Caco-2 (cell line): Measurements from ENCODE around the gene HDX. TPM values are rescaled to one million over a fixed set of nuclear protein-coding genes. Genes with fewer than 3 reads are reported as not detected.

Experiments
- BruUV-seq: library from RNA; stranded (reverse); fragments of 400-500 nt; replicated peaks from 2 replicates; lab custom pipeline; 2021; lab: Mats Ljungman, UMichigan
- CTCF ChIA-PET: fragments of 300-600 bp; sonication (Branson Sonifier 250); formaldehyde crosslinking; loops from one replicate; lab custom pipeline; 2022; ENCODE audit warnings: antibody characterized with exemption; lab: Charles Lee
- POLR2A ChIA-PET: fragments of 300-600 bp; sonication (Branson Sonifier 250); formaldehyde crosslinking; loops from one replicate; lab custom pipeline; 2022; ENCODE audit warnings: antibody characterized with exemption; lab: Charles Lee
- DNase-seq, 2 experiments: peaks; one replicate each; pipeline versions ENCODE4 v3.0.0 to v3.0.0-alpha.2; 2020 to 2022
- H3K27me3 ChIP-seq: replicated peaks from 2 replicates; pipeline ENCODE4 v1.6.0; 2011; ENCODE audit warnings: low read length; ENCODE audit not compliant: control insufficient read depth, insufficient read depth
- H3K36me3 ChIP-seq: 2 replicates; pipeline ENCODE4 v1.5.1; 2011; ENCODE audit warnings: low read length; ENCODE audit not compliant: control insufficient read depth, insufficient read depth
- H3K4me1 ChIP-seq: fragments of 250-450 bp; sonication (Bioruptor Pico); 2 replicates; pipeline ENCODE4 v1.5.1; 2020; ENCODE audit warnings: mild to moderate bottlenecking
- H3K4me3 ChIP-seq: 2 replicates; pipeline ENCODE4 v1.5.1; 2011; ENCODE audit warnings: low read depth, mild to moderate bottlenecking, control low read depth, low read length
- H3K9me3 ChIP-seq: fragments of 250-450 bp; sonication (Bioruptor Pico); 2 replicates; pipeline ENCODE4 v1.5.1; 2020; ENCODE audit warnings: mild to moderate bottlenecking, moderate library complexity
- H3K27ac Mint-ChIP-seq: one replicate; pipeline ENCODE4 v1.8.0; 2022; ENCODE audit warnings: mixed read lengths; ENCODE audit not compliant: unreplicated experiment
- H3K27me3 Mint-ChIP-seq: one replicate; pipeline ENCODE4 v1.8.0; 2022; ENCODE audit warnings: mixed read lengths; ENCODE audit not compliant: insufficient read depth, unreplicated experiment
- H3K36me3 Mint-ChIP-seq: one replicate; pipeline ENCODE4 v1.8.0; 2022; ENCODE audit warnings: mild to moderate bottlenecking, mixed read lengths; ENCODE audit not compliant: insufficient read depth, unreplicated experiment
- H3K4me1 Mint-ChIP-seq: one replicate; pipeline ENCODE4 v1.8.0; 2022; ENCODE audit warnings: low read depth, mixed read lengths; ENCODE audit not compliant: unreplicated experiment
- H3K4me3 Mint-ChIP-seq: one replicate; pipeline ENCODE4 v1.8.0; 2022; ENCODE audit warnings: mild to moderate bottlenecking, moderate library complexity, mixed read lengths; ENCODE audit not compliant: unreplicated experiment
- H3K9me3 Mint-ChIP-seq: one replicate; pipeline ENCODE4 v1.8.0; 2022; ENCODE audit warnings: mixed read lengths; ENCODE audit not compliant: unreplicated experiment
- intact Hi-C: fragments of 100-400 bp; cut with micrococcal nuclease; formaldehyde crosslinking; loops from one replicate; pipeline ENCODE4 v1.10.0; 2022; ENCODE audit not compliant: unreplicated experiment
- total RNA-seq: library from RNA; stranded (reverse); gene quantifications from 2 replicates; pipeline ENCODE4 v1.2.3, GENCODE V29; 2022
- TF ChIP-seq, protein P1 (sequence below), 2 experiments: fragments of 200-600 bp in 1 of 2; IDR thresholded peaks; 1 replicate in 1 of 2; 2 replicates in 1 of 2; pipeline versions ENCODE4 v1.5.1 to v1.8.0; 2011 to 2022; ENCODE audit warnings: antibody characterized with exemption in 1 of 2, control low read depth in 1 of 2, inconsistent platforms in 1 of 2, low read depth in 1 of 2, low read length in 1 of 2, mild to moderate bottlenecking in 1 of 2, moderate library complexity in 1 of 2; ENCODE audit not compliant: insufficient read depth in 1 of 2, severe bottlenecking in 1 of 2, unreplicated experiment in 1 of 2

The HDX gene
- total RNA-seq, 1 experiment from 2014 or later, result 1.7 TPM

DNA sequence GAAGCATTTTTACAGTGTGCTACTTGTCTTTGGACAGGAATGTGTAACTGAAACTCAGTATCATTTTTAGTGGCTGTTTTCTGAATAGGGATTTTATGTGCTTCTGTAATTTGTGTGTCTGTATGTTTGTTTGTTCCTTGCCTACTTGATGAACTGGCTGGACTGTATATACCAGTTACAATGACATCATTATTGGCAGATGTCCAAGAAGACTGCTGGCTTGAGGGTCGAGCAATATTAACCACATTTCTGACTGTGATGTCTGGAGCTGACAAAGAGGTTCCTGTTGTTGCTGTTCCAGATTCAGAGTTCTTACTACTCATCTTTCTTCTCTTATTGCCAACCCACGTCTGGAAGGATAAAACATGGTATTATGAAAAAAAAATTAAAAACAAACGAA lies 33.0 kb downstream of the HDX start:
- no peak overlapping the region for H3K27ac Mint-ChIP-seq

DNA sequence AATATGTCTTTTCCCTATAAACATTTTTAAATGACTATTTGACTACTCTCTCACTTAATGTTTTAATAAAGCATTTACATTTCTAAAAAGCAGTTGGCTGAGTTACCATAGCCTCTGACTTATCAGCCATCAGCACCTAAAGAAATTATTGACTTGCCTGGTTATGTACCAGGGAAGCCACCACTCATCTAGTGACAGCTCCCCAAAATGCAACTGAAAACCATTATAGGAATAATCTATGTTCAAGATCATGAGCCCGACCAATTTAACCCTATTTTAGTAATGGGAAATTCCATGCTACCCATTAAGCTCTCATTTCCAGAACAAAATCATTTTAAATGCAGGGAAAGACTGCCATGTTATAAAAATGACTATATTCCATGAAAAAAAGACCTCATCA lies 34.4 kb downstream of the HDX start:
- ChIA-PET CTCF (no interaction called here), POLR2A (no interaction called here)
- H3K27me3 Mint-ChIP-seq, result no peaks in the 10 kb centered on the region
- no TSS peak for BruUV-seq
- H3K36me3 Mint-ChIP-seq, result no peaks in the 10 kb centered on the region
- H3K9me3 Mint-ChIP-seq, result no peaks in the 10 kb centered on the region
- Histone ChIP-seq H3K4me3 (no peak overlapping the region), H3K9me3 (no peaks in the 10 kb centered on the region), H3K4me1 (no peaks in the 10 kb centered on the region), H3K27me3 (no peaks in the 10 kb centered on the region), H3K36me3 (no peaks in the 10 kb centered on the region)
- intact Hi-C loops, result no loop called here
- H3K4me1 Mint-ChIP-seq, result no peaks in the 10 kb centered on the region
- no peak overlapping the region for H3K27ac Mint-ChIP-seq
- TF ChIP-seq, protein P1, sequence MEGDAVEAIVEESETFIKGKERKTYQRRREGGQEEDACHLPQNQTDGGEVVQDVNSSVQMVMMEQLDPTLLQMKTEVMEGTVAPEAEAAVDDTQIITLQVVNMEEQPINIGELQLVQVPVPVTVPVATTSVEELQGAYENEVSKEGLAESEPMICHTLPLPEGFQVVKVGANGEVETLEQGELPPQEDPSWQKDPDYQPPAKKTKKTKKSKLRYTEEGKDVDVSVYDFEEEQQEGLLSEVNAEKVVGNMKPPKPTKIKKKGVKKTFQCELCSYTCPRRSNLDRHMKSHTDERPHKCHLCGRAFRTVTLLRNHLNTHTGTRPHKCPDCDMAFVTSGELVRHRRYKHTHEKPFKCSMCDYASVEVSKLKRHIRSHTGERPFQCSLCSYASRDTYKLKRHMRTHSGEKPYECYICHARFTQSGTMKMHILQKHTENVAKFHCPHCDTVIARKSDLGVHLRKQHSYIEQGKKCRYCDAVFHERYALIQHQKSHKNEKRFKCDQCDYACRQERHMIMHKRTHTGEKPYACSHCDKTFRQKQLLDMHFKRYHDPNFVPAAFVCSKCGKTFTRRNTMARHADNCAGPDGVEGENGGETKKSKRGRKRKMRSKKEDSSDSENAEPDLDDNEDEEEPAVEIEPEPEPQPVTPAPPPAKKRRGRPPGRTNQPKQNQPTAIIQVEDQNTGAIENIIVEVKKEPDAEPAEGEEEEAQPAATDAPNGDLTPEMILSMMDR (IDR thresholded peaks at IDR 0.05; ENCODE audit: insufficient read depth in 1 of 2, low read depth in 1 of 2, low read length in 1 of 2, severe bottlenecking in 1 of 2, unreplicated experiment in 1 of 2), result no peak
- DNase-seq, result no peak
- no peak overlapping the region for H3K4me3 Mint-ChIP-seq

More for the DNA sequence above, 33.0 kb downstream of the HDX start:
- no peak overlapping the region for H3K4me3 Mint-ChIP-seq
- intact Hi-C loops, result no loop called here
- no peaks in the 10 kb centered on the region for H3K36me3 ChIP-seq
- H3K27me3 ChIP-seq, result no peaks in the 10 kb centered on the region
- H3K4me1 Mint-ChIP-seq, result no peaks in the 10 kb centered on the region
- H3K4me1 ChIP-seq, result no peaks in the 10 kb centered on the region
- H3K9me3 ChIP-seq, result no peaks in the 10 kb centered on the region
- POLR2A ChIA-PET, result no interaction called here
- TF ChIP-seq, protein P1 (IDR thresholded peaks at IDR 0.05; ENCODE audit: insufficient read depth in 1 of 2, low read depth in 1 of 2, low read length in 1 of 2, severe bottlenecking in 1 of 2, unreplicated experiment in 1 of 2), result no peak
- H3K27me3 Mint-ChIP-seq, result no peaks in the 10 kb centered on the region
- no peaks in the 10 kb centered on the region for H3K36me3 Mint-ChIP-seq
- no TSS peak for BruUV-seq
- H3K9me3 Mint-ChIP-seq, result no peaks in the 10 kb centered on the region
- CTCF ChIA-PET, result no interaction called here
- DNase-seq, result no peak
- no peak overlapping the region for H3K4me3 ChIP-seq

GRCh38 chrX:84453351-84454246 lies 48.7 kb downstream of the HDX start:
- no peaks in the 10 kb centered on the region for H3K27me3 ChIP-seq
- no peaks in the 10 kb centered on the region for H3K9me3 ChIP-seq
- H3K9me3 Mint-ChIP-seq, result no peaks in the 10 kb centered on the region
- no peaks in the 10 kb centered on the region for H3K36me3 ChIP-seq
- CTCF ChIA-PET, result no interaction called here
- DNase-seq, result no peak
- H3K27me3 Mint-ChIP-seq, result no peaks in the 10 kb centered on the region
- POLR2A ChIA-PET, result no interaction called here
- H3K27ac Mint-ChIP-seq, result no peak overlapping the region
- H3K4me3 ChIP-seq, result no peak overlapping the region
- H3K4me1 Mint-ChIP-seq, result no peaks in the 10 kb centered on the region
- intact Hi-C loops, result no loop called here
- no TSS peak for BruUV-seq
- no peak overlapping the region for H3K4me3 Mint-ChIP-seq
- no peaks in the 10 kb centered on the region for H3K36me3 Mint-ChIP-seq
- TF ChIP-seq, protein P1 (IDR thresholded peaks at IDR 0.05; ENCODE audit: insufficient read depth in 1 of 2, low read depth in 1 of 2, low read length in 1 of 2, severe bottlenecking in 1 of 2, unreplicated experiment in 1 of 2), result no peak
- no peaks in the 10 kb centered on the region for H3K4me1 ChIP-seq
